HepG2 (cell line): ENCODE data around the gene OR1F1. TPM values are rescaled to one million over a fixed set of nuclear protein-coding genes. Genes with fewer than 3 reads are reported as not detected.

Experiments
- ATAC-seq: fragments of 200-7000 bp; cut with Tn5 transposase; 3 replicates; pipeline ENCODE4 v1.9.1; 2020; ENCODE audit warnings: mild to moderate bottlenecking, moderate library complexity
- BruUV-seq: library from RNA; stranded (reverse); fragments of 400-500 nt; replicated peaks from 2 replicates; lab custom pipeline; 2021; lab: Mats Ljungman, UMichigan
- CTCF ChIA-PET: fragments of 300-600 bp; formaldehyde crosslinking; extraction: SDS; loops from one replicate; lab custom pipeline; 2021; ENCODE audit warnings: low total read pairs, inconsistent platforms, low intra/inter-chr PET ratio; lab: Yijun Ruan, JAX
- POLR2A ChIA-PET: fragments of 350-600 bp; sonication (Branson Sonifier 250); formaldehyde crosslinking; loops from one replicate; lab custom pipeline; 2020; ENCODE audit warnings: antibody characterized with exemption, inconsistent platforms; lab: Yijun Ruan, JAX
- DNase-seq: peaks from one replicate; pipeline ENCODE4 v3.0.0-alpha.2; 2015; ENCODE audit warnings: low spot score
- FAIRE-seq: peaks from 3 replicates; lab custom pipeline; 2011; peaks lifted over from hg19 to GRCh38; lab: Jason Lieb, UNC
- H2AFZ ChIP-seq: one replicate; pipeline ENCODE4 v1.6.1; 2011; ENCODE audit warnings: low read length, inconsistent platforms
- H3K27ac ChIP-seq: fragments of 300-600 bp; 3 replicates; pipeline ENCODE4 v1.8.0; 2011; ENCODE audit warnings: mixed run types, mild to moderate bottlenecking, mixed read lengths, low read length, inconsistent platforms; ENCODE audit not compliant: insufficient read depth; ENCODE audit errors: extremely low read length
- H3K27me3 ChIP-seq, 2 experiments: fragments of 200-600 bp in 1 of 2; 2 replicates in 1 of 2; 3 replicates in 1 of 2; pipeline versions ENCODE4 v1.6.0 to v1.8.0; 2011; ENCODE audit warnings: low read length in 2 of 2, mild to moderate bottlenecking in 2 of 2, moderate library complexity in 2 of 2, inconsistent platforms in 1 of 2; ENCODE audit not compliant: insufficient read depth in 2 of 2, control insufficient read depth in 1 of 2
- H3K36me3 ChIP-seq, 2 experiments: fragments of 200-600 bp in 1 of 2; replicated peaks in 1 of 2; 2 replicates in 1 of 2; 3 replicates in 1 of 2; pipeline versions ENCODE4 v1.5.1 to v1.8.0; 2011; ENCODE audit warnings: low read length in 2 of 2, inconsistent platforms in 1 of 2; ENCODE audit not compliant: insufficient read depth in 2 of 2, control insufficient read depth in 1 of 2
- H3K4me1 ChIP-seq: 2 replicates; pipeline ENCODE4 v1.5.1; 2012; ENCODE audit warnings: low read length, inconsistent platforms; ENCODE audit not compliant: insufficient read depth
- H3K4me2 ChIP-seq: 2 replicates; pipeline ENCODE4 v1.6.0; 2011; ENCODE audit warnings: low read depth, low read length, inconsistent platforms
- H3K4me3 ChIP-seq, 3 experiments: fragments of 200-600 bp in 1 of 3; sonication (generic), shearing (Covaris generic) in 1 of 3; replicated peaks in 1 of 3; 2 replicates each; pipeline ENCODE4 v1.5.1; 2011 to 2016; ENCODE audit warnings: low read length in 3 of 3, inconsistent platforms in 2 of 3, low read depth in 2 of 3, mild to moderate bottlenecking in 2 of 3, control low read depth in 1 of 3, mixed read lengths in 1 of 3; ENCODE audit not compliant: insufficient read depth in 1 of 3
- H3K79me2 ChIP-seq: one replicate; pipeline ENCODE4 v1.6.1; 2011; ENCODE audit warnings: low read length, inconsistent platforms; ENCODE audit not compliant: insufficient read depth
- H3K9ac ChIP-seq: 2 replicates; pipeline ENCODE4 v1.6.0; 2011; ENCODE audit warnings: mild to moderate bottlenecking, low read depth, low read length, inconsistent platforms; ENCODE audit not compliant: insufficient read depth
- H3K9me3 ChIP-seq: 2 replicates; pipeline ENCODE4 v1.5.1; 2012; ENCODE audit warnings: mild to moderate bottlenecking, low read length
- H4K20me1 ChIP-seq: 2 replicates; pipeline ENCODE4 v1.6.0; 2011; ENCODE audit warnings: inconsistent platforms, mild to moderate bottlenecking, low read length, moderate library complexity; ENCODE audit not compliant: insufficient read depth
- GABPA ChIP-seq, 2 experiments: IDR thresholded peaks; 2 replicates each; pipeline ENCODE4 v1.6.1; 2011 to 2016; ENCODE audit warnings: low read depth in 2 of 2, low read length in 1 of 2, missing biosample characterization in 1 of 2, missing genetic modification characterization in 1 of 2
- HDAC2 ChIP-seq: sonication (generic); formaldehyde crosslinking; IDR thresholded peaks from 2 replicates; pipeline ENCODE4 v1.4.0; 2020; ENCODE audit warnings: missing genetic modification reagents
- HDAC6 ChIP-seq: fragments of 200-600 bp; sonication (generic); IDR thresholded peaks from 2 replicates; pipeline ENCODE4 v1.7.0; 2017; ENCODE audit warnings: mild to moderate bottlenecking, antibody characterized with exemption, low read length, low read depth
- SP1 ChIP-seq, 2 experiments: fragments of 450-650 bp in 1 of 2; sonication (generic) in 1 of 2; formaldehyde crosslinking in 1 of 2; IDR thresholded peaks; 2 replicates each; pipeline versions ENCODE4 v1.4.0 to v1.6.1; 2016 to 2020; ENCODE audit warnings: missing genetic modification reagents in 1 of 2
- SRY ChIP-seq: sonication (generic); formaldehyde crosslinking; IDR thresholded peaks from 2 replicates; pipeline ENCODE4 v1.8.0; 2022; ENCODE audit warnings: mild to moderate bottlenecking, missing genetic modification reagents
- TEAD2 ChIP-seq: sonication (generic); formaldehyde crosslinking; IDR thresholded peaks from 2 replicates; pipeline ENCODE4 v1.9.0; 2021; ENCODE audit warnings: missing genetic modification reagents
- ZNF101 ChIP-seq: sonication (generic); formaldehyde crosslinking; IDR thresholded peaks from 2 replicates; pipeline ENCODE4 v1.4.0; 2020; ENCODE audit warnings: mild to moderate bottlenecking, low read depth, missing genetic modification reagents, borderline replicate concordance
- ZNF430 ChIP-seq: sonication (generic); formaldehyde crosslinking; IDR thresholded peaks from 2 replicates; pipeline ENCODE4 v1.9.0; 2021; ENCODE audit warnings: mild to moderate bottlenecking, missing genetic modification reagents
- ZNF431 ChIP-seq: sonication (generic); formaldehyde crosslinking; IDR thresholded peaks from 2 replicates; pipeline ENCODE4 v1.9.0; 2022; ENCODE audit warnings: missing genetic modification reagents, low read depth, mild to moderate bottlenecking, borderline replicate concordance
- ZNF546 ChIP-seq: sonication (generic); formaldehyde crosslinking; conservative IDR thresholded peaks from 2 replicates; pipeline ENCODE4 v1.8.1; 2023; ENCODE audit warnings: mild to moderate bottlenecking, missing genetic modification reagents
- ZNF563 ChIP-seq: sonication (generic); formaldehyde crosslinking; IDR thresholded peaks from 2 replicates; pipeline ENCODE4 v1.8.0; 2022; ENCODE audit warnings: mild to moderate bottlenecking, moderate library complexity, missing genetic modification reagents
- ZNF674 ChIP-seq: sonication (generic); formaldehyde crosslinking; IDR thresholded peaks from 2 replicates; pipeline ENCODE4 v1.5.0; 2020; ENCODE audit warnings: low read depth, mild to moderate bottlenecking, missing genetic modification reagents
- ZNF747 ChIP-seq: sonication (generic); formaldehyde crosslinking; IDR thresholded peaks from 2 replicates; pipeline ENCODE4 v1.8.1; 2023; ENCODE audit warnings: missing genetic modification reagents, mild to moderate bottlenecking, borderline replicate concordance
- ZNF777 ChIP-seq: sonication (generic); formaldehyde crosslinking; IDR thresholded peaks from 2 replicates; pipeline ENCODE4 v1.4.0; 2020; ENCODE audit warnings: missing genetic modification reagents
- ZNF790 ChIP-seq: sonication (generic); formaldehyde crosslinking; IDR thresholded peaks from 2 replicates; pipeline ENCODE4 v1.8.0; 2022; ENCODE audit warnings: missing genetic modification reagents, mild to moderate bottlenecking, borderline replicate concordance
- ZNF850 ChIP-seq: sonication (generic); formaldehyde crosslinking; conservative IDR thresholded peaks from 2 replicates; pipeline ENCODE4 v1.9.0; 2021; ENCODE audit warnings: mild to moderate bottlenecking, missing genetic modification reagents
- WGBS: methylation state at CpG from one replicate; pipeline ENCODE4 v1.1.6; 2017; ENCODE audit warnings: low lambda C conversion rate; 5-methylcytosine and 5-hydroxymethylcytosine counted together
- in situ Hi-C: cut with HindIII; loops from 2 replicates; pipeline ENCODE4 v1.10.0; 2017; ENCODE audit warnings: low pct_unique_long_range_greater_than_20kb; ENCODE audit not compliant: extremely low pct_ligation_motif_present
- intact Hi-C: fragments of 100-400 bp; cut with micrococcal nuclease; formaldehyde crosslinking; loops from one replicate; pipeline ENCODE4 v1.10.0; 2022; ENCODE audit not compliant: unreplicated experiment
- polyA plus RNA-seq, 8 experiments: library from polyadenylated mRNA; depleted of rRNA in 3 of 8; stranded (reverse) in 7 of 8; unstranded in 1 of 8; fragments of >200 nt; fragmentation: Illumina TruSeq in 4 of 8; extraction: Trizol in 4 of 8; gene quantifications; 2 replicates each; pipeline versions ENCODE4 v1.2.1 to v1.2.3, GENCODE V29; 2011 to 2016; ENCODE audit warnings: low read depth in 4 of 8, missing spikeins in 1 of 8, mixed read lengths in 1 of 8; ENCODE audit not compliant: insufficient read depth in 1 of 8
- total RNA-seq, 5 experiments: library from RNA; depleted of rRNA; stranded (reverse); fragments of >200 nt; fragmentation: Illumina TruSeq; extraction: Trizol; gene quantifications; 2 replicates each; pipeline ENCODE4 v1.2.3, GENCODE V29; 2016; ENCODE audit warnings: low read depth in 1 of 5
- TF ChIP-seq, protein P1 (sequence below): sonication (generic); formaldehyde crosslinking; IDR thresholded peaks from 2 replicates; pipeline ENCODE4 v1.5.1; 2020; ENCODE audit warnings: mild to moderate bottlenecking, missing genetic modification reagents, moderate library complexity

The OR1F1 gene
- total and polyA plus RNA-seq, 2 of the 13 experiments (the other 11 are each of a cell fraction or from before 2014, with no cell fraction given) = 0.90 TPM; not detected in 1

DNA sequence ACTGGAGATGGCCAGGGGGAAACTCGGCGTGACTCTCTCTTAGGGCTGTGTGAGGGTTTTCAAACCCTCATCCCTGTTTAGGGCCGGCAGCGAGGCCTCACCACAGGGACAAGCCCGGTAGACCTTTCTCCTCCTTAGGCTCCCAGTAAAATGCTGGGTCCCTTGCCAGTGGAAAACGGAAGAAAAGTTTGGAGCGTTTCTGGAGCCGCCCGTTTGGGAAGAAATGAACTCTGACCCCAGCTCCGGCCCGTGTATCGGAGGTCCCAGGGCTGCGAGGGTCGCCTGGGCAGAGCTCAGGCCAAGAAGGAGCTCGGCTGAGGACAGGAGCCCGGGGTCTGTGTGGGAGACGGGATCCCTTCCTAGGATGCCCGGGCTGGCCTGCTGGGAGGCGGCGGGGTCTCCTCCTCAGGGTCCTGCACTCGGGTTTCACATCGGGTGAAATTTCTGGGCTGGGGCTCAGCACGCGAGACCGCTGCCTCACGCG lies 29.9 kb upstream of the OR1F1 start:
- peak overlapping the region; percentile 68 to 87 (median 81) for H3K4me3 ChIP-seq
- no peaks in the 10 kb centered on the region for H4K20me1 ChIP-seq
- POLR2A ChIA-PET = interaction anchor here (0.9 to 5.1 kb wide), 19 partner anchors 8 to 243 kb away, joined by 3 to 51 read pairs (median 5); partner anchors contain the start of genes OR1F1, TNFRSF12A, ZNF174 and ZNF213
- intact Hi-C loops (no loop called here), in situ Hi-C loops (no loop called here)
- WGBS = 3% methylated on average over 15 of the region's 27 CpGs
- H3K9ac ChIP-seq = peak overlapping the region; percentile 78
- peak overlapping the region; percentile 94 for H3K4me2 ChIP-seq
- CTCF ChIA-PET = no interaction called here
- no peaks in the 10 kb centered on the region; a peak in 1 of 5 replicates for H3K27me3 ChIP-seq
- no peaks in the 10 kb centered on the region for H3K9me3 ChIP-seq
- no TSS peak for BruUV-seq
- no peaks in the 10 kb centered on the region for H3K36me3 ChIP-seq
- ATAC-seq = peak; percentile 31
- peak overlapping the region; percentile 63 for H3K27ac ChIP-seq
- peak overlapping the region; percentile 37 for H2AFZ ChIP-seq
- peaks cover 39% of the 10 kb centered on the region for H3K4me1 ChIP-seq
- H3K79me2 ChIP-seq = no peaks in the 10 kb centered on the region
- DNase-seq = no peak
- no peak for FAIRE-seq
- TF ChIP-seq SP1 (IDR thresholded peaks at IDR 0.05) (no peak), SP1 (CRISPR knock-in tag; IDR thresholded peaks at IDR 0.05) (no peak), ZNF850 (CRISPR knock-in tag) (no peak), SRY (CRISPR knock-in tag) (0 out of 2 replicates have a peak, but pooled peaks have one; percentile 30), HDAC6 (no peak), TEAD2 (CRISPR knock-in tag) (0 out of 2 replicates have a peak, but pooled peaks have one; percentile 27), ZNF777 (CRISPR knock-in tag) (peak; percentile 10; the same call in 1 of the 2 replicates), ZNF546 (CRISPR knock-in tag) (peak; percentile 45; the same call in 1 of the 2 replicates), ZNF101 (CRISPR knock-in tag) (no peak), HDAC2 (CRISPR knock-in tag) (0 out of 2 replicates have a peak, but pooled peaks have one; percentile 0), GABPA (IDR thresholded peaks at IDR 0.05; ENCODE audit: low read depth, low read length) (no peak), GABPA (CRISPR knock-in tag; IDR thresholded peaks at IDR 0.05; ENCODE audit: low read depth) (0 out of 2 replicates have a peak, but pooled peaks have one; percentile 7), ZNF674 (CRISPR knock-in tag) (peak; percentile 79; the same call in 1 of the 2 replicates), ZNF747 (CRISPR knock-in tag) (no peak), ZNF430 (CRISPR knock-in tag) (0 out of 2 replicates have a peak, but pooled peaks have one; percentile 38), ZNF790 (CRISPR knock-in tag) (0 out of 2 replicates have a peak, but pooled peaks have one; percentile 37), ZNF431 (CRISPR knock-in tag) (no peak), ZNF563 (CRISPR knock-in tag) (0 out of 2 replicates have a peak, but pooled peaks have one; percentile 6)
- TF ChIP-seq, protein P1, sequence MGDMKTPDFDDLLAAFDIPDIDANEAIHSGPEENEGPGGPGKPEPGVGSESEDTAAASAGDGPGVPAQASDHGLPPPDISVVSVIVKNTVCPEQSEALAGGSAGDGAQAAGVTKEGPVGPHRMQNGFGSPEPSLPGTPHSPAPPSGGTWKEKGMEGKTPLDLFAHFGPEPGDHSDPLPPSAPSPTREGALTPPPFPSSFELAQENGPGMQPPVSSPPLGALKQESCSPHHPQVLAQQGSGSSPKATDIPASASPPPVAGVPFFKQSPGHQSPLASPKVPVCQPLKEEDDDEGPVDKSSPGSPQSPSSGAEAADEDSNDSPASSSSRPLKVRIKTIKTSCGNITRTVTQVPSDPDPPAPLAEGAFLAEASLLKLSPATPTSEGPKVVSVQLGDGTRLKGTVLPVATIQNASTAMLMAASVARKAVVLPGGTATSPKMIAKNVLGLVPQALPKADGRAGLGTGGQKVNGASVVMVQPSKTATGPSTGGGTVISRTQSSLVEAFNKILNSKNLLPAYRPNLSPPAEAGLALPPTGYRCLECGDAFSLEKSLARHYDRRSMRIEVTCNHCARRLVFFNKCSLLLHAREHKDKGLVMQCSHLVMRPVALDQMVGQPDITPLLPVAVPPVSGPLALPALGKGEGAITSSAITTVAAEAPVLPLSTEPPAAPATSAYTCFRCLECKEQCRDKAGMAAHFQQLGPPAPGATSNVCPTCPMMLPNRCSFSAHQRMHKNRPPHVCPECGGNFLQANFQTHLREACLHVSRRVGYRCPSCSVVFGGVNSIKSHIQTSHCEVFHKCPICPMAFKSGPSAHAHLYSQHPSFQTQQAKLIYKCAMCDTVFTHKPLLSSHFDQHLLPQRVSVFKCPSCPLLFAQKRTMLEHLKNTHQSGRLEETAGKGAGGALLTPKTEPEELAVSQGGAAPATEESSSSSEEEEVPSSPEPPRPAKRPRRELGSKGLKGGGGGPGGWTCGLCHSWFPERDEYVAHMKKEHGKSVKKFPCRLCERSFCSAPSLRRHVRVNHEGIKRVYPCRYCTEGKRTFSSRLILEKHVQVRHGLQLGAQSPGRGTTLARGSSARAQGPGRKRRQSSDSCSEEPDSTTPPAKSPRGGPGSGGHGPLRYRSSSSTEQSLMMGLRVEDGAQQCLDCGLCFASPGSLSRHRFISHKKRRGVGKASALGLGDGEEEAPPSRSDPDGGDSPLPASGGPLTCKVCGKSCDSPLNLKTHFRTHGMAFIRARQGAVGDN (CRISPR knock-in tag) = peak; percentile 47
